HG03439 (cell line): ENCODE data around the gene USP6NL.
"Not testable (repeated sequence)": the region's sequence is repeated elsewhere in the genome, so short reads cannot be mapped to it uniquely, and the experiment has no call there.

ENCODE experiments used
- ATAC-seq: cut with Tn5 transposase; IDR thresholded peaks from one replicate; pipeline ENCODE4 v1.9.1; 2021; ENCODE audit warnings: mild to moderate bottlenecking, moderate library complexity; ENCODE audit not compliant: unreplicated experiment

Gene USP6NL

DNA sequence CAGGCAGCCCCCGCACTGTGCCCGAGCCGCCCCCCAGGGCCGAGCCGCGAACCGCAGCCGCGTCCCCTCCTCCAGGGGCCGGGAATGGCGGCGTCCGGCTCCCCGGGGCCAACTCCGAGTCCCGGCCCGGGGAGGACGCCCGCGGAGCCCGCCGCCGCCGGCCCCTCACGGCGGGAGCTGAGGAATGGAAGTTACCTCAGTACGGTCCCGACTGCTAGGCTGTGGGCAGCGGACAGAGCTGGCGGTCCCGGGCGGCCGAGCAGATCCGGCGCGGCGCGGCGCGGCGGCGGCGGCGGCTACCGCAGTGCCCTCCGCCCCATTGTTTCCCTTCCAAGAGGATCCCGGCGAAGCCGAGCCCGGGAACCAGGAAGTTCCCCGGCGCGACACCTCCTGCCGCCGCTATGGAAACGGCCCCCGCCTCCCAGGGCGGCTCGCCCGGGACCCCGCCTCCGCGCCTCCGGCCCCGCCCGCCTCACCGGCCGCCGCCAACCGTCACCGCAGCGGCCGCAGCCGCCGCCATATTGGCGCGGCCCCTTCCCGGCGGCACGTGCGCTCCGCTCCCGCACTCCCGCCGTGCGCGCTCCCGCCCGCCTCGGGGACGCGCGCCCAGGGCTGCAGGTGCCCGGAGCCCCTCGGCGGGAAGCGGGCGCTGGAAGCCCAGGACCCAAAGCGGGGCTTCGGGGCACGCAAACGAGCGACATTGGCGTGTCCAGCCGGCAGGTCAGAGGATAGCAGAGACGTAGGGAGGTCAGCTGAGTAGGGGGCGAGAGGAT lies at the start of gene USP6NL:
Gene USP6NL, minus strand, starts transcription at position 403 of the 773 bp plus-strand sequence. CDS start 14,016 bp downstream, outside the sequence.
- ATAC-seq = peak; percentile 64

DNA sequence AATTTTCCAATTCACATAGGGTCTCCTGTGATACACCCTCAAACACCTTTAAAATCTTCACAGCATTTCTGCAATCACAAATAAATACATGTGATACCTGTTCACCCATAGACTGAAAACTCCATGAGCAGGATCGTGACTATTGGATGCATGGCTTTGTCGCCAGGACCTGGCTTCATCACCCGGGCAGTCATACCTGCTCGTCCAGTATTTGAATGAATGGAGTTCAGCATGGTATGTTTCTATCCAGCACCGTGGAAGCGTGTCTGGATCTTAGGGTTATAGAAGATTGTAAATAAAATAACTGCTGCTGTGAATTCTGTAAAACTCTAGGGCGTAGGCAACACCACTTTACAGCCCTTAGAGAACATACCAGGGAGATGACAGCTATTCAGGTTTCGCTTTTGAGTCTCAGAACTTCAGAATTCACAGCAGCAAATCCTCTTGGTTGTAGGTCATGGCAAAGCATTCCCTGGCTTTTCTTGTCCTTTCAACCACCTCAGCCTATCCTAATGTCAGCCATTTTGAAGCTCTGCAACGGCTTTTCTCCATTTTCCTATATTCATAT lies 47.4 kb upstream of the USP6NL start:
- no peak for ATAC-seq

- no peak for ATAC-seq
Measured at GRCh38 chr10:11655836-11656235, 44.4 kb upstream of the USP6NL start.

GRCh38 chr10:11654659-11655058 lies 43.2 kb upstream of the USP6NL start:
- no peak for ATAC-seq

DNA sequence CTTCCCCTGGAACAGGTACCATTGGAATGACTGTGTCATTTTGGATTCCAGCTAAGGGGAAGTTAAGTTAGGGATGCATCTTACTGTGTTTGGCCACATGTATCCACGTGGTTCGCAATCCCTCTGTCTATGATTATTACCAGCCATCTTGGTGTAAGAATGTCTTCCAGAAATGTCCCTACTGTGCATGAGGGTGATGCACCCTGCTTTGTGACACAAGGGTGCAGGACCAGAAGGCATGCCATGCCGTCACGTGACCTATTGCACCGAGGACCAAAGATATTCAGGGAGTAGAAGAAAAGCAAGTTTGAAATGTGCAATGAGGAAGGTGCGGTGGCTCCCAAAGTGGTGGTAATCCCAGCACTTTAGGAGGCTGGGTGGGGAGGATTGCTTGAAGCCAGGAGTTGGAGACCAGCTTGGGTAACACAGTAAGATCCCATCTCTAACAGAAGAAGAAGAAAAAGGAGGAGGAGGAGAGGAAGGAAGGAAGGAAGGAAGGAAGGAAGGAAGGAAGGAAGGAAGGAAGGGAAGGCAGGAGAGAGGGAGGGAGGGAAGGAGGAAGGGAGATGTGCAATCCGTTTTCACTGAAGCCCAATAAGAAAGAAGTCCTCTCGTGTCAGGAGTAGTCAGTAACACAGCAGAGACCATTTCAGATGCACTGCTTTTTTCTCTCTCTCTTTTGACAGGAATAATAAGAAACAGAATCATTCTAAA lies 42.5 kb upstream of the USP6NL start:
- no peak for ATAC-seq

GRCh38 chr10:11647676-11648075 lies 36.2 kb upstream of the USP6NL start:
- no peak for ATAC-seq

DNA sequence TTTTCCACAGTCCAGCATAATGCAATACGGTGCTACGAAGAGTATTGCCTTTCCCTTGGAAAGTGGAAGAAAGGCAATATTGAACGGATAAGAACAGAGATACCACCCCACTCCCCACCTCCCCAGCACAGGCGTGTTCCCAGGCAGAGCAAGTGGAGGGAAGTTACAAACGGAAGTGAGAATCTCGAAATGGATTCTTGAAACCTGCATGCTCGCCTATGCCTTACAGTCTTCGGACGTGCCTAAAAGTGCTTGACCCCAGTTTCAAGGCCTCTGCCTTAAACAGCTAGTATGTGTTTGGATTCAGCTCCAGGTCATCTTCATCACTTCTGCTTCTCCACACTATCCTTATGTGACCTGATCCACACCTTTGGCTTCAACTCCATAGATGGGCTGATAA lies 35.0 kb upstream of the USP6NL start:
- ATAC-seq = no peak

- ATAC-seq = no peak
Measured at GRCh38 chr10:11643039-11643438, 31.6 kb upstream of the USP6NL start.

- no peak for ATAC-seq
Measured at GRCh38 chr10:11642566-11642965, 31.1 kb upstream of the USP6NL start.

GRCh38 chr10:11639849-11640764 lies 28.7 kb upstream of the USP6NL start:
- ATAC-seq = no peak

- no peak for ATAC-seq
Measured at GRCh38 chr10:11639362-11639761, 27.9 kb upstream of the USP6NL start.

- ATAC-seq = no peak
Measured at GRCh38 chr10:11638055-11638698, 26.7 kb upstream of the USP6NL start.

- ATAC-seq = no peak
Measured at GRCh38 chr10:11636697-11637303, 25.4 kb upstream of the USP6NL start.

GRCh38 chr10:11631890-11632587 lies 20.6 kb upstream of the USP6NL start:
- peak; percentile 99 for ATAC-seq

DNA sequence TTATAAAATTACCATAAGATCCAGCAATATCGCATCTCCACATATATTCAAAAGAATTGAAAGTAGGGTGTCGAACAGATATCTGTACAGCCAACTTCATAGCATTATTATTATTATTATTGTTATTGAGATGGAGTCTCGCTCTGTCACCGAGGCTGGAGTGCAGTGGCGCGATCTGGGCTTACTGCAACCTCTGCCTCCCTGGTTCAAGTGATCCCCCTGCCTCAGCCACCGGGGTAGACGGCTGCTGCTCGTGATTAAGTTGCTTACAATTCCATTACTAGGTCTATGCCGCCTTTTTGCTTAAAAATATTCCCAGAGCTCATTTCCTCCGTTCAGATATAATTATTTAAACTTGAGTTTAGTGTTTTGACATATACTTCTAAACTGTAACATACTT lies 19.8 kb upstream of the USP6NL start:
- ATAC-seq = no peak

DNA sequence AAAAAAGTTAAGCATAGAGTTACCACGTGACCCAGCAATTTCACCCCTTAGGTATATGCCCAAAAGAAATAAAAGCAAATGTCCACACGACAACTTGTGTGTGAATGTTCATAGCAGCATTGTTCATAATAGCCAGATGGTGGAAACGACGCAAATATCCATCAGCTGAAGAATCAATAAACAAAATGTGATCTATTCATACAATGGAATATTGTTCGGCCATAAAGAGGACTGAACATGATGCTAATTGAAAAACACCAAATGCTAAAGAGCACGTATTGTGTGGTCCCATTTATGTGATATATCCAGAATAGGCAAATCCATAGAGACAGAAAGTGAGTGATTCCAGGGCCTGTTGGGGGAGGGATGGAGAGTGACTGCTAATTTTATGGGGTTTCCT lies 18.3 kb upstream of the USP6NL start:
- no peak for ATAC-seq

DNA sequence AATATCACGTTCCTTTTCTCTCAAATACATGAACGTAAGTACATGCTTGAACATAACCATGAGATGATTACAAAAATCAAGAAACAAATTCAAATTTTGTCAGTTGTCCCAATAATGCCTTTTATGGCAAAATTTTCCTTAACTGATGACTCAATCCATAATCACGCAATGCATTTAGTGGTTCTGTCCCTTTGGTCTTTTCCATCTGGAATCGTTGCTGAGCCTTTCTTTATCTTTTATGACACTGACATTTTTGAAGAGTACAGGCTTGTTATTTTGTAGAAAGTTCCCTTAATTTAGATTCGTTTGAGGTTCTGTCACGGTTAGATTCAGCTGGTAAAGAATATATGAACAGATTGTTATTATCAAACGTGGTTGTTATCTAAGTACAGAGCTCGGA lies 16.5 kb upstream of the USP6NL start:
- not testable (repeated sequence) for ATAC-seq

GRCh38 chr10:11626071-11626470 lies 14.6 kb upstream of the USP6NL start:
- ATAC-seq = no peak

DNA sequence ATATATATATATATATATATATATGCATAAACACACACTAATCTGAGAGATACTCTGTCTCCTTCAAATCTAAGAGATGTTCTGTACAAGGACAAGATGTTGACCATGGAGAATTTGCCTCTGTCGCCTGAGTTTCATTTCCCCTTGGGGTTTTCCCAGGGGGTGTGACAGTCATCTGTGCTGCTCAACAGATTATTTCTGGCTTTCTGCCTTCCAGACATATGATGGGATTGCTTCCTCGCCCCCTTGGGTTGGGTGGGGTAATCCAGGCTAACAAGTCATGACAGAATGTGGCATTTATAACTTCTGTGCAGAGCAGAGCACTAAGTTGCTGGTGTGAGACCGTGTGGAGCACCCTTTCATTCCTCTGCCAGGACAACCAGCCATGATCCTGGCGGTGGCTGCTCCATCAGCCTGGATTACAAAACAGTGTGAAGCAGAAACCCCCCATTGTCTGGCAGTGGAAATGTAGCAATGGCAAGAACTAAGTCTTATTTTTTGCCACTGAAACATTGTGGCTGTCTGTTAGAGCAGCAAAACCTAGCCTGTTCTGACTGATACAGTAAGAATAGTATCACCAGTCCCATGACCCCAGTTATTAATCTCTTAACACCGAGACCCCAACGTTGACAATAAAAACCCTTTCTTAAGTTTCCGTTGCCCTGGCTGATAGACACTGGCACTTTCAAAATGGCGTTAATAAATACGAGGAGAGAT lies 13.7 kb upstream of the USP6NL start:
- peak; percentile 66 for ATAC-seq
